Adrenal gland (tissue), 12 donors: ENCODE measurements around the gene KIF5C. TPM values are rescaled to one million over a fixed set of nuclear protein-coding genes. Genes with fewer than 3 reads are reported as not detected.

Source experiments
- DNase-seq, 7 donors: peaks; one replicate each; pipeline ENCODE4 v3.0.0-alpha.2; 2019 to 2020
- H3K27ac ChIP-seq, 5 donors: fragments of 200-600 bp; sonication (generic) in 4 of 5; 1 replicate in 3 of 5; 2 replicates in 2 of 5; pipeline versions ENCODE4 v1.5.1 to v1.8.0; 2016 to 2020; ENCODE audit warnings: mild to moderate bottlenecking in 1 of 5
- H3K27me3 ChIP-seq: fragments of 200-600 bp; 2 replicates; pipeline ENCODE4 v1.8.0; 2021
- H3K36me3 ChIP-seq, 2 donors: fragments of 200-600 bp; replicated peaks in 1 of 2; 1 replicate in 1 of 2; 2 replicates in 1 of 2; pipeline versions ENCODE4 v1.5.1 to v1.8.0; 2018 to 2022
- H3K4me1 ChIP-seq, 2 donors: fragments of 200-600 bp; replicated peaks in 1 of 2; 1 replicate in 1 of 2; 2 replicates in 1 of 2; pipeline versions ENCODE4 v1.5.1 to v1.8.0; 2018 to 2021
- H3K4me3 ChIP-seq, 4 donors: fragments of 200-600 bp; sonication (generic) in 3 of 4; one replicate each; pipeline ENCODE4 v1.5.1; 2016 to 2018
- H3K9me3 ChIP-seq, 3 donors: fragments of 200-600 bp; sonication (generic) in 1 of 3; replicated peaks in 1 of 3; 1 replicate in 2 of 3; 2 replicates in 1 of 3; pipeline versions ENCODE4 v1.5.1 to v1.8.0; 2016 to 2021
- CTCF ChIP-seq, 6 experiments: fragments of 450-650 bp in 4 of 6; fragments of 200-600 bp in 2 of 6; sonication (generic) in 1 of 6; IDR thresholded peaks; 1 replicate in 5 of 6; 2 replicates in 1 of 6; pipeline versions ENCODE4 v1.5.1 to v1.8.0; 2016 to 2021; ENCODE audit warnings: antibody characterized with exemption in 6 of 6, mild to moderate bottlenecking in 2 of 6, moderate library complexity in 1 of 6
- POLR2A ChIP-seq, 2 donors: fragments of 450-650 bp; IDR thresholded peaks; one replicate each; pipeline ENCODE4 v1.6.1; 2017; ENCODE audit warnings: antibody characterized with exemption in 2 of 2, mild to moderate bottlenecking in 2 of 2, moderate library complexity in 1 of 2
- WGBS, 4 donors: extraction: QIAGEN DNeasy Blood & Tissue Kit in 2 of 4; methylation state at CpG; one replicate each; pipeline versions ENCODE4 v1.1.5 to v1.1.7; 2013 to 2017; 5-methylcytosine and 5-hydroxymethylcytosine counted together
- intact Hi-C, 2 donors: fragments of 100-400 bp; cut with DNase I; formaldehyde crosslinking; loops; one replicate each; pipeline versions ENCODE4 v1.14.1 to v1.15.0; 2022 to 2023
- polyA plus RNA-seq, 3 donors: library from polyadenylated mRNA; stranded (reverse); fragments of 200-250 nt in 2 of 3; fragments of 350-450 nt in 1 of 3; fragmentation: Illumina TruSeq in 1 of 3; extraction: RNeasy Lipid Tissue Mini Kit (QIAGEN cat#74804) in 1 of 3; gene quantifications; one replicate each; pipeline ENCODE4 v1.2.3, GENCODE V29; 2013 to 2014
- total RNA-seq, 9 donors: library from RNA; depleted of rRNA in 4 of 9; stranded (reverse); fragments of >200 nt in 4 of 9; fragments of 120-200 nt in 1 of 9; fragmentation: NEBNext Ultra II Directional in 1 of 9; extraction: Animal tissue kit (Norgen Biotek cat#: 25700) in 1 of 9; gene quantifications; one replicate each; pipeline versions ENCODE4 v1.1.0 to v1.2.4, GENCODE V29; 2013 to 2023
- donor health status: healthy with polysubstance abuse.
- donor health status: Bipolar disorder and iron deficiency.
- donor health status: DM: yes; HTN: yes; CAD: no.
- donor health status: DM: no; HTN: no; CAD: no.
- donor health status: DM: no; HTN: no; CAD: no.
- donor health status: DM: yes; HTN: yes; CAD: no.

The KIF5C gene
- total and polyA plus RNA-seq, 12 donors, result 9.1 to 62.1 (median 19.3) TPM

- intact Hi-C loops, result no loop called here
- no peak for TF ChIP-seq CTCF (IDR thresholded peaks at IDR 0.05)
- TF ChIP-seq POLR2A (IDR thresholded peaks at IDR 0.05), result no peak
- WGBS, 4 donors, result 73 to 100% (median 87%) methylated on average over 1 of the region's 1 CpG
- H3K27me3 ChIP-seq, result peaks cover 35% of the 10 kb centered on the region
- no peaks in the 10 kb centered on the region for H3K9me3 ChIP-seq
- H3K4me1 ChIP-seq, result no peaks in the 10 kb centered on the region
- H3K4me3 ChIP-seq, result no peak overlapping the region
- DNase-seq, result no peak
- no peak overlapping the region for H3K27ac ChIP-seq
- no peaks in the 10 kb centered on the region for H3K36me3 ChIP-seq
These were observed 166.5 kb downstream of the KIF5C start for GRCh38 chr2:149041482-149041881.

GRCh38 chr2:149042881-149043280, 167.9 kb downstream of the KIF5C start:
- H3K27me3 ChIP-seq, result peaks cover 24% of the 10 kb centered on the region
- peaks cover 0 to 4% (median 0%) of the 10 kb centered on the region in 3 donors for H3K9me3 ChIP-seq
- no peak overlapping the region for H3K4me3 ChIP-seq
- H3K36me3 ChIP-seq, result no peaks in the 10 kb centered on the region
- WGBS, 4 donors, result 15 to 44% (median 30%) methylated on average over 1 of the region's 1 CpG
- H3K27ac ChIP-seq, result no peak overlapping the region
- no peaks in the 10 kb centered on the region for H3K4me1 ChIP-seq
- no peak for DNase-seq
- intact Hi-C loops, result no loop called here
- TF ChIP-seq POLR2A (IDR thresholded peaks at IDR 0.05) (no peak), CTCF (IDR thresholded peaks at IDR 0.05) (no peak)

- Histone ChIP-seq H3K9me3 (peaks cover 0 to 4% (median 0%) of the 10 kb centered on the region in 3 donors), H3K27me3 (peaks cover 8% of the 10 kb centered on the region), H3K4me3 (no peak overlapping the region), H3K36me3 (no peaks in the 10 kb centered on the region), H3K4me1 (no peaks in the 10 kb centered on the region), H3K27ac (no peak overlapping the region)
- no peak for DNase-seq
- intact Hi-C loops, result no loop called here
- TF ChIP-seq POLR2A (IDR thresholded peaks at IDR 0.05), result no peak
- TF ChIP-seq CTCF (IDR thresholded peaks at IDR 0.05), result no peak
- 38 to 55% (median 47%) methylated on average over 1 of the region's 1 CpG for WGBS, 4 donors
These were observed 169.5 kb downstream of the KIF5C start for GRCh38 chr2:149044500-149044899.

GRCh38 chr2:149047118-149047517, 172.1 kb downstream of the KIF5C start:
- 74 to 81% (median 80%) methylated on average over 2 of the region's 2 CpGs for WGBS, 4 donors
- no peak overlapping the region for H3K4me3 ChIP-seq

More at GRCh38 chr2:149047118-149047517, 172.1 kb downstream of the KIF5C start:
- H3K27me3 ChIP-seq, result no peaks in the 10 kb centered on the region
- H3K9me3 ChIP-seq, result peaks cover 0 to 4% (median 0%) of the 10 kb centered on the region in 3 donors
- H3K36me3 ChIP-seq, result no peaks in the 10 kb centered on the region
- intact Hi-C loops, result no loop called here
- DNase-seq, result no peak
- no peak for TF ChIP-seq CTCF (IDR thresholded peaks at IDR 0.05)
- no peak for TF ChIP-seq POLR2A (IDR thresholded peaks at IDR 0.05)
- no peak overlapping the region for H3K27ac ChIP-seq
- H3K4me1 ChIP-seq, result no peaks in the 10 kb centered on the region
